Thyroid gland (tissue), 4 donors: ENCODE results near the gene ZNF451.

Experiments used
- CTCF ChIP-seq, 6 experiments: fragments of 200-600 bp in 3 of 6; fragments of 450-650 bp in 3 of 6; sonication (generic) in 3 of 6; IDR thresholded peaks; one replicate each; pipeline ENCODE4 v1.5.1; 2016 to 2019; ENCODE audit warnings: antibody characterized with exemption in 6 of 6, mild to moderate bottlenecking in 2 of 6, inconsistent platforms in 1 of 6, moderate library complexity in 1 of 6
- POLR2A ChIP-seq, 2 donors: fragments of 450-650 bp; IDR thresholded peaks; one replicate each; pipeline ENCODE4 v1.6.1; 2017; ENCODE audit warnings: antibody characterized with exemption in 2 of 2, mild to moderate bottlenecking in 2 of 2, moderate library complexity in 1 of 2

- TF ChIP-seq CTCF (IDR thresholded peaks at IDR 0.05) (no peak), POLR2A (IDR thresholded peaks at IDR 0.05) (no peak)
These were observed 87.7 kb downstream of the ZNF451 start for GRCh38 chr6:57177545-57178265.
